ENCODE results near the gene PIK3AP1.
A peak's percentile ranks its signal among the peaks of the same experiment; 100 is the strongest.
"Not testable (repeated sequence)": the region's sequence is repeated elsewhere in the genome, so short reads cannot be mapped to it uniquely, and the experiment has no call there.

PIK3AP1 gene

GRCh38 chr10:96560966-96561887 lies 159.1 kb downstream of the PIK3AP1 start:
- H3K27me3 Mint-ChIP-seq (ENCODE audit: low read depth, poor library complexity), result no peaks in the 10 kb centered on the region
- peaks cover 67% of the 10 kb centered on the region for H3K36me3 Mint-ChIP-seq (ENCODE audit: low read depth)

GRCh38 chr10:96560489-96560888 lies 159.8 kb downstream of the PIK3AP1 start:
- TF ChIP-seq CTCF (IDR thresholded peaks at IDR 0.05), result no peak
- Mint-ChIP-seq H3K36me3 (ENCODE audit: low read depth) (peaks cover 67% of the 10 kb centered on the region), H3K4me3 (no peak overlapping the region), H3K4me1 (no peaks in the 10 kb centered on the region), H3K27ac (no peak overlapping the region), H3K9me3 (no peaks in the 10 kb centered on the region), H3K27me3 (ENCODE audit: low read depth, poor library complexity) (no peaks in the 10 kb centered on the region)
- no peak for DNase-seq

More at GRCh38 chr10:96560966-96561887, 159.1 kb downstream of the PIK3AP1 start:
- Mint-ChIP-seq H3K27ac (no peak overlapping the region), H3K9me3 (no peaks in the 10 kb centered on the region), H3K4me1 (no peaks in the 10 kb centered on the region), H3K4me3 (no peak overlapping the region)
- DNase-seq, result no peak
- no peak for TF ChIP-seq CTCF (IDR thresholded peaks at IDR 0.05)

- H3K27ac Mint-ChIP-seq, result no peak overlapping the region
- no peaks in the 10 kb centered on the region for H3K9me3 Mint-ChIP-seq
- H3K27me3 Mint-ChIP-seq (ENCODE audit: low read depth, poor library complexity), result no peaks in the 10 kb centered on the region
- no peaks in the 10 kb centered on the region for H3K4me1 Mint-ChIP-seq
- DNase-seq, result no peak
- peak; percentile 56 for TF ChIP-seq CTCF (IDR thresholded peaks at IDR 0.05)
- H3K36me3 Mint-ChIP-seq (ENCODE audit: low read depth), result peaks cover 36% of the 10 kb centered on the region
- H3K4me3 Mint-ChIP-seq, result no peak overlapping the region
These were observed 164.3 kb downstream of the PIK3AP1 start for GRCh38 chr10:96556003-96556402.

- Mint-ChIP-seq H3K4me1 (no peaks in the 10 kb centered on the region), H3K27ac (no peak overlapping the region), H3K4me3 (no peak overlapping the region), H3K9me3 (no peaks in the 10 kb centered on the region), H3K27me3 (ENCODE audit: low read depth, poor library complexity) (no peaks in the 10 kb centered on the region), H3K36me3 (ENCODE audit: low read depth) (peaks cover 31% of the 10 kb centered on the region)
- DNase-seq, result no peak
- TF ChIP-seq CTCF (IDR thresholded peaks at IDR 0.05), result no peak
These were observed 165.0 kb downstream of the PIK3AP1 start for GRCh38 chr10:96555330-96555729.

- Mint-ChIP-seq H3K36me3 (ENCODE audit: low read depth) (peaks cover 56% of the 10 kb centered on the region), H3K4me3 (no peak overlapping the region), H3K27ac (no peak overlapping the region), H3K27me3 (ENCODE audit: low read depth, poor library complexity) (no peaks in the 10 kb centered on the region), H3K9me3 (no peaks in the 10 kb centered on the region), H3K4me1 (no peaks in the 10 kb centered on the region)
- no peak for TF ChIP-seq CTCF (IDR thresholded peaks at IDR 0.05)
- DNase-seq, result no peak
These were observed 171.7 kb downstream of the PIK3AP1 start for GRCh38 chr10:96548589-96548988.

- DNase-seq; H3K4me1 Mint-ChIP-seq; H3K27me3 Mint-ChIP-seq (ENCODE audit: low read depth, poor library complexity); H3K9me3 Mint-ChIP-seq; H3K4me3 Mint-ChIP-seq: not testable (repeated sequence)
- H3K27ac Mint-ChIP-seq, result peak overlapping the region; percentile 69
- H3K36me3 Mint-ChIP-seq (ENCODE audit: low read depth), result peaks cover 63% of the 10 kb centered on the region
These were observed 174.8 kb downstream of the PIK3AP1 start for GRCh38 chr10:96545558-96545957.

Measured in nephron progenitor cell (in vitro differentiated cells).